Uterus (tissue), 4 donors: ENCODE measurements around the gene TADA2A. TPM values are rescaled to one million over a fixed set of nuclear protein-coding genes. Genes with fewer than 3 reads are reported as not detected.

ENCODE experiments used
- DNase-seq, 2 donors: peaks; one replicate each; pipeline ENCODE4 v3.0.0-alpha.2; 2019 to 2020
- H3K27ac ChIP-seq, 2 donors: fragments of 200-600 bp; sonication (generic); 1 replicate in 1 of 2; 2 replicates in 1 of 2; pipeline ENCODE4 v1.5.1; 2016 to 2018
- H3K27me3 ChIP-seq, 2 donors: fragments of 200-600 bp; sonication (generic); one replicate each; pipeline ENCODE4 v1.5.1; 2018 to 2019; ENCODE audit warnings: control low read depth in 1 of 2
- H3K36me3 ChIP-seq, 2 donors: fragments of 200-600 bp; sonication (generic); one replicate each; pipeline ENCODE4 v1.5.1; 2019; ENCODE audit warnings: control low read depth in 1 of 2
- H3K4me1 ChIP-seq, 2 donors: fragments of 200-600 bp; sonication (generic); one replicate each; pipeline ENCODE4 v1.5.1; 2018 to 2019; ENCODE audit warnings: control low read depth in 1 of 2
- H3K4me3 ChIP-seq, 2 donors: fragments of 200-600 bp; sonication (generic); 1 replicate in 1 of 2; 2 replicates in 1 of 2; pipeline ENCODE4 v1.5.1; 2018 to 2019; ENCODE audit warnings: mild to moderate bottlenecking in 1 of 2
- H3K9me3 ChIP-seq, 2 donors: fragments of 200-600 bp; sonication (generic); one replicate each; pipeline ENCODE4 v1.5.1; 2019; ENCODE audit warnings: control low read depth in 1 of 2
- CTCF ChIP-seq, 4 experiments: fragments of 200-600 bp in 2 of 4; fragments of 450-650 bp in 2 of 4; sonication (generic) in 2 of 4; IDR thresholded peaks; one replicate each; pipeline ENCODE4 v1.5.1; 2016 to 2019; ENCODE audit warnings: antibody characterized with exemption in 4 of 4, mild to moderate bottlenecking in 2 of 4, moderate library complexity in 1 of 4
- POLR2A ChIP-seq, 2 donors: fragments of 450-650 bp; IDR thresholded peaks; one replicate each; pipeline ENCODE4 v1.6.1; 2016; ENCODE audit warnings: antibody characterized with exemption in 2 of 2, mild to moderate bottlenecking in 1 of 2, moderate library complexity in 1 of 2
- intact Hi-C: fragments of 100-400 bp; cut with DNase I; formaldehyde crosslinking; loops from one replicate; pipeline ENCODE4 v1.15.1; 2023; ENCODE audit warnings: low total_unique reads
- total RNA-seq, 4 donors: library from RNA; depleted of rRNA in 3 of 4; stranded (reverse); fragments of >200 nt in 3 of 4; gene quantifications; one replicate each; pipeline versions ENCODE4 v1.1.0 to v1.2.4, GENCODE V29; 2014 to 2023
- donor health status: DM: yes; HTN: yes; CAD: no.

Gene TADA2A
- total RNA-seq, 4 donors from 2014 or later: 13.8 to 40.8 (median 22.0) TPM

GRCh38 chr17:37360632-37361031 is 46.1 kb upstream of the TADA2A start:
- TF ChIP-seq POLR2A (IDR thresholded peaks at IDR 0.05): no peak
- TF ChIP-seq CTCF (IDR thresholded peaks at IDR 0.05): no peak
- no peaks in the 10 kb centered on the region for H3K4me1 ChIP-seq
- no peak overlapping the region for H3K27ac ChIP-seq
- no peak overlapping the region for H3K4me3 ChIP-seq
- no peaks in the 10 kb centered on the region for H3K9me3 ChIP-seq
- H3K27me3 ChIP-seq: no peaks in the 10 kb centered on the region
- intact Hi-C loops: no loop called here
- no peaks in the 10 kb centered on the region for H3K36me3 ChIP-seq
- DNase-seq: no peak

GRCh38 chr17:37361543-37361942 is 45.1 kb upstream of the TADA2A start:
- Histone ChIP-seq H3K4me1 (no peaks in the 10 kb centered on the region), H3K4me3 (no peak overlapping the region), H3K9me3 (no peaks in the 10 kb centered on the region), H3K27ac (no peak overlapping the region), H3K36me3 (no peaks in the 10 kb centered on the region), H3K27me3 (no peaks in the 10 kb centered on the region)
- no peak for DNase-seq
- TF ChIP-seq POLR2A (IDR thresholded peaks at IDR 0.05) (no peak), CTCF (IDR thresholded peaks at IDR 0.05) (no peak)
- intact Hi-C loops: no loop called here

GRCh38 chr17:37365589-37365988 is 41.1 kb upstream of the TADA2A start:
- Histone ChIP-seq H3K4me1 (no peaks in the 10 kb centered on the region), H3K9me3 (no peaks in the 10 kb centered on the region), H3K36me3 (no peaks in the 10 kb centered on the region), H3K27me3 (no peaks in the 10 kb centered on the region), H3K27ac (no peak overlapping the region), H3K4me3 (no peak overlapping the region)
- intact Hi-C loops: no loop called here
- no peak for DNase-seq
- TF ChIP-seq POLR2A (IDR thresholded peaks at IDR 0.05): no peak

GRCh38 chr17:37368577-37368976 is 38.1 kb upstream of the TADA2A start:
- intact Hi-C loops: no loop called here

GRCh38 chr17:37373530-37374159 is 33.0 kb upstream of the TADA2A start:
- no peaks in the 10 kb centered on the region for H3K9me3 ChIP-seq
- TF ChIP-seq CTCF (IDR thresholded peaks at IDR 0.05) (peak; percentile 74 to 95 (median 90)), POLR2A (IDR thresholded peaks at IDR 0.05) (no peak)
- peak; percentile 43 to 47 for DNase-seq
- no peaks in the 10 kb centered on the region for H3K4me1 ChIP-seq
- no peak overlapping the region for H3K27ac ChIP-seq
- intact Hi-C loops: no loop called here
- H3K27me3 ChIP-seq: no peaks in the 10 kb centered on the region
- H3K36me3 ChIP-seq: no peaks in the 10 kb centered on the region
- no peak overlapping the region for H3K4me3 ChIP-seq

More at GRCh38 chr17:37368577-37368976, 38.1 kb upstream of the TADA2A start:
- no peak for DNase-seq
- Histone ChIP-seq H3K27ac (no peak overlapping the region), H3K9me3 (no peaks in the 10 kb centered on the region), H3K4me3 (no peak overlapping the region), H3K4me1 (no peaks in the 10 kb centered on the region), H3K36me3 (no peaks in the 10 kb centered on the region), H3K27me3 (no peaks in the 10 kb centered on the region)
- TF ChIP-seq CTCF (IDR thresholded peaks at IDR 0.05) (no peak), POLR2A (IDR thresholded peaks at IDR 0.05) (no peak)

- Histone ChIP-seq H3K27me3 (no peaks in the 10 kb centered on the region), H3K4me3 (no peak within 1 kb of the TSS)
- intact Hi-C loops: no loop called here
Measured at GRCh38 chr17:37375706-37376105, 31.0 kb upstream of the TADA2A start, which contains the start of gene C17orf78. TSS of gene C17orf78 (plus strand) at chr17:37375985. CDS start at chr17:37376093, 108 bp downstream.

More at GRCh38 chr17:37375706-37376105, 31.0 kb upstream of the TADA2A start, which contains the start of gene C17orf78:
- H3K4me1 ChIP-seq: no peaks in the 10 kb centered on the region
- H3K27ac ChIP-seq: no peak within 1 kb of the TSS
- H3K36me3 ChIP-seq: no peaks in the 10 kb centered on the region
- H3K9me3 ChIP-seq: no peaks in the 10 kb centered on the region
- TF ChIP-seq POLR2A (IDR thresholded peaks at IDR 0.05) (no peak), CTCF (IDR thresholded peaks at IDR 0.05) (no peak)
- DNase-seq: no peak
